Measurements from ENCODE around the gene CELA2B. TPM values are rescaled to one million over a fixed set of nuclear protein-coding genes. Genes with fewer than 3 reads are reported as not detected.
A peak's percentile ranks its signal among the peaks of the same experiment; 100 is the strongest.

Gene CELA2B
- total RNA-seq, 1 experiment from 2014 or later = not detected

- Histone ChIP-seq H3K4me3 (peak overlapping the region; percentile 59), H3K27ac (peak overlapping the region; percentile 99), H3K36me3 (no peaks in the 10 kb centered on the region), H3K4me1 (replicated peaks) (peaks cover 11% of the 10 kb centered on the region), H3K27me3 (replicated peaks) (no peaks in the 10 kb centered on the region), H3K9me3 (replicated peaks) (no peaks in the 10 kb centered on the region)
- DNase-seq (ENCODE audit: low read depth in 1 of 2, low spot score in 2 of 2) = peak; percentile 90 to 100
These were observed 48.6 kb downstream of the CELA2B start for GRCh38 chr1:15524283-15525049.

DNA sequence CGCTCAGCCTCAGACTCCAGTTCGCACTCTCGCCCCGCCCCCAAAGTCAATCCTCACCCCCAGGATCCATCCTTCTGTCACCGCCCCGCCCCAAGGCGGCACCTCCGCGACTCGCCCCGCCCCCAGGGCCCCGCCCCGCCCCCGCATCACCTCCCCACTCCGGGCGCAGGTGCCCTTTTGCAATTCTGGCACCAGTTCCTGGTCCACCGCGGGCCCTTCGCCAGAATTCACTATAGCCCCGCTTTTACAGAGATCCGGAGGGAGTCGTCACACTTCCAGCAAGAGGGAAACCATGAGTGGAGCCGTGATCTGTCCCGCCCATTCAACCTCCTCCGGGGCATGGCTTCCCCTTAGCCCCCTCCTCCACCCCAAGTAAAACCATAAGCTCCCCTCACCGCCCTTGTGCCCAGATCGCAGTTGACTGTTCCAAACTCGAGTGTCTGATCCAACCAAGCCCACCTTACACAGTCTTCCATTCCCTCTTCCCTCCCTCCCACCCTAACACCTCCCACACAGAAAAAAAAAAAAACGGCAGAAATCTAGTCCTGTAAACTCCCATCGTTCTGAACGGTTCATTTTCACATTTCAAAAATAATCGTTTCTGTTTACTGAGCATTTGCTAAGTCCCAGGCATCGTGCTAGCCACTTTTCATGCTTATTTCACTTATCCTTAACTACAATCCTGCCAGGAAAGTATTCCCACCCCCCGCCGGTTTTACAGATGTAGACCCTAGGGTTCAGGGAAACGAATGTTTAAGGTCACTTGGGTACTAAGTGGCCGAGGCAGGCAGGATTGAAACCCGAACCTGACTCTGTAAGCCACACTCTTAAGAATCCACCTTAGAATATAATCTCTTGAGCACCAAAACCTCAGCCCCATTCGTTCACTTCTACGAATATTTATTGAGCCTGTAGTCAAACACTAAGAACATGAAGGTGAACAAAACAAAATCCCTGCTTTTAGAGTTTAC, 49.4 kb downstream of the CELA2B start:
- Histone ChIP-seq H3K4me1 (replicated peaks) (peaks cover 11% of the 10 kb centered on the region), H3K9me3 (replicated peaks) (no peaks in the 10 kb centered on the region), H3K27me3 (replicated peaks) (no peaks in the 10 kb centered on the region), H3K27ac (peak overlapping the region; percentile 2; the same call in 1 of the 2 replicates), H3K36me3 (no peaks in the 10 kb centered on the region), H3K4me3 (peak overlapping the region; percentile 40)
- peak in 1 of 2 experiments; percentile 51 for DNase-seq (ENCODE audit: low read depth in 1 of 2, low spot score in 2 of 2)

- Histone ChIP-seq H3K4me1 (replicated peaks) (peaks cover 11% of the 10 kb centered on the region), H3K27ac (peak overlapping the region; percentile 2; the same call in 1 of the 2 replicates), H3K4me3 (peak overlapping the region; percentile 69), H3K27me3 (replicated peaks) (no peaks in the 10 kb centered on the region), H3K9me3 (replicated peaks) (no peaks in the 10 kb centered on the region), H3K36me3 (0 out of 2 replicates have a peak, but pooled peaks cover 3% of the 10 kb centered on the region)
- DNase-seq (ENCODE audit: low read depth in 1 of 2, low spot score in 2 of 2) = no peak
These were observed 50.2 kb downstream of the CELA2B start for GRCh38 chr1:15526021-15526489.

- H3K4me1 ChIP-seq (replicated peaks) = peaks cover 11% of the 10 kb centered on the region
- H3K27ac ChIP-seq = peak within 1 kb of the TSS; percentile 34
- peak; percentile 97 to 100 for DNase-seq (ENCODE audit: low read depth in 1 of 2, low spot score in 2 of 2)
- no peaks in the 10 kb centered on the region for H3K27me3 ChIP-seq (replicated peaks)
- peak within 1 kb of the TSS; percentile 69 for H3K4me3 ChIP-seq
- no peaks in the 10 kb centered on the region for H3K9me3 ChIP-seq (replicated peaks)
- 0 out of 2 replicates have a peak, but pooled peaks cover 3% of the 10 kb centered on the region for H3K36me3 ChIP-seq
These were observed 50.8 kb downstream of the CELA2B start, which contains the start of gene DNAJC16 for GRCh38 chr1:15526490-15527339. Gene DNAJC16 (plus strand): TSS chr1:15526848. CDS start chr1:15529106, 2,258 bp downstream.

GRCh38 chr1:15531003-15531402, 55.1 kb downstream of the CELA2B start:
- Histone ChIP-seq H3K4me3 (no peak overlapping the region), H3K36me3 (peaks cover 21% of the 10 kb centered on the region), H3K27ac (no peak overlapping the region), H3K27me3 (replicated peaks) (no peaks in the 10 kb centered on the region), H3K4me1 (replicated peaks) (no peaks in the 10 kb centered on the region; the same call in none of the 2 replicates), H3K9me3 (replicated peaks) (no peaks in the 10 kb centered on the region)
- DNase-seq (ENCODE audit: low read depth in 1 of 2, low spot score in 2 of 2) = no peak

DNA sequence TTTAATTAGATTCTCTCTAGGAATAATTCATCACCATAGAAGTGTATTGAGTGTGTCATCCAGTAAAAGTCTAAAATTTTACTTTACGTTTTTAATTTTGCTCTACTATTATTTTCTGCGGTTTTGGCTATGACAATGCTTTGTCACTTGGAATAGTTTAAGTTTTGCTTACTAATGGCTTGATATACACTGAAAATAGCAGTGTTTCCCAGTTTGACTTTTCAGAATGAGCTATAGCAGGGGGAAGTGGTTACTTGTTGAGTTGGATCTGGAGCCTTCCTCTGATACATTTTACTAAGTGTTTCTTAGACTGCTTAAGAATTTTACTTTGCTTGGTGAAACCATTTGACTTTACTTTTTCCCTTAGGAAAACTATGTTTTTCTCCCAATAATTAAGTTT, 55.8 kb downstream of the CELA2B start:
- no peaks in the 10 kb centered on the region for H3K27me3 ChIP-seq (replicated peaks)
- peaks cover 25% of the 10 kb centered on the region for H3K36me3 ChIP-seq
- H3K9me3 ChIP-seq (replicated peaks) = no peaks in the 10 kb centered on the region
- no peak for DNase-seq (ENCODE audit: low read depth in 1 of 2, low spot score in 2 of 2)
- H3K4me1 ChIP-seq (replicated peaks) = no peaks in the 10 kb centered on the region; the same call in 1 of the 2 replicates
- H3K4me3 ChIP-seq = no peak overlapping the region
- H3K27ac ChIP-seq = no peak overlapping the region

GRCh38 chr1:15538771-15539170, 62.9 kb downstream of the CELA2B start:
- no peak for DNase-seq (ENCODE audit: low read depth in 1 of 2, low spot score in 2 of 2)
- peaks cover 75% of the 10 kb centered on the region for H3K36me3 ChIP-seq
- peaks cover 3% of the 10 kb centered on the region; the same call in 1 of the 2 replicates for H3K9me3 ChIP-seq (replicated peaks)
- H3K27me3 ChIP-seq (replicated peaks) = no peaks in the 10 kb centered on the region
- H3K4me3 ChIP-seq = no peak overlapping the region
- H3K27ac ChIP-seq = no peak overlapping the region
- H3K4me1 ChIP-seq (replicated peaks) = peaks cover 17% of the 10 kb centered on the region

DNA sequence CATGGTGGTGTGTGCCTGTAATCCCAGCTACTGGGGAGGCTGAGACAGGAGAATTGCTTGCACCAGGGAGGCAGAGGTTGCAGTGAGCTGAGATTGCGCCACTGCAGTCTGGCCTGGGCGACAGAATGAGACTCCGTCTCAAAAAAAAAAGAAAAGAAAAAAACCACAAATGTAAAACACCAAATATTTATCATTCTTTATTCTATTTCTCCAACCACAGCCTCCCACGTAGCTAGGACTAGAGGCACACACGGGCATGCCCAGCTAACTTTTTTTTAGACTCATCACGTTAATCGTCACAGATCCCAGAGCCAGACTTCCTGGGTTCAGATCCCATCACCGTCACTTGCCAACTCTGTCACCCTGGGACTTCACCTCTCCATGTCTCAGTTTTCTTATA, 64.3 kb downstream of the CELA2B start:
- DNase-seq (ENCODE audit: low read depth in 1 of 2, low spot score in 2 of 2) = peak in 1 of 2 experiments; percentile 63
- peak overlapping the region; percentile 43 for H3K27ac ChIP-seq
- H3K36me3 ChIP-seq = peaks cover 72% of the 10 kb centered on the region

More for the DNA sequence above, 64.3 kb downstream of the CELA2B start:
- Histone ChIP-seq H3K9me3 (replicated peaks) (peaks cover 3% of the 10 kb centered on the region; the same call in 1 of the 2 replicates), H3K4me1 (replicated peaks) (peaks cover 17% of the 10 kb centered on the region), H3K4me3 (no peak overlapping the region), H3K27me3 (replicated peaks) (no peaks in the 10 kb centered on the region)

Other genes with a start within 250 kb of the CELA2B start
- gene FHAD1, start 228.9 kb upstream of the CELA2B start, total RNA-seq (2014; rRNA removed; shearing (Covaris generic)) = 0.19 and 0.47 TPM in 2 replicates
- gene EFHD2, start 66.2 kb upstream of the CELA2B start, total RNA-seq (2014; rRNA removed; shearing (Covaris generic)) = 163 and 169 TPM in 2 replicates
- gene CTRC, start 37.7 kb upstream of the CELA2B start, total RNA-seq (2014; rRNA removed; shearing (Covaris generic)) = not detected in 2 replicates
- not detected in 2 replicates for gene CELA2A, start 19.4 kb upstream of the CELA2B start, total RNA-seq (2014; rRNA removed; shearing (Covaris generic))
- gene CASP9, start 48.1 kb downstream of the CELA2B start, total RNA-seq (2014; rRNA removed; shearing (Covaris generic)) = 11.6 and 29.1 TPM in 2 replicates
- 4.2 and 8.3 TPM in 2 replicates for gene DNAJC16, start 50.7 kb downstream of the CELA2B start, total RNA-seq (2014; rRNA removed; shearing (Covaris generic))
- 0.19 and 0.53 TPM in 2 replicates for gene AGMAT, start 108.9 kb downstream of the CELA2B start, total RNA-seq (2014; rRNA removed; shearing (Covaris generic))
- 6.6 and 9.1 TPM in 2 replicates for gene DDI2, start 141.4 kb downstream of the CELA2B start, total RNA-seq (2014; rRNA removed; shearing (Covaris generic))
- 34.4 and 48.4 TPM in 2 replicates for gene PLEKHM2, start 208.2 kb downstream of the CELA2B start, total RNA-seq (2014; rRNA removed; shearing (Covaris generic))

Data from SJSA1 (cell line).